Keratinocyte (primary cell): ENCODE data around the gene VILL. TPM values are rescaled to one million over a fixed set of nuclear protein-coding genes. Genes with fewer than 3 reads are reported as not detected.
"Not testable (repeated sequence)": the region's sequence is repeated elsewhere in the genome, so short reads cannot be mapped to it uniquely, and the experiment has no call there.

Experiments used
- DNase-seq: peaks from one replicate; pipeline ENCODE4 v3.0.0-alpha.2; 2011; ENCODE audit warnings: low read depth, missing footprints, low spot score
- FAIRE-seq: peaks from 2 replicates; lab custom pipeline; 2011; peaks lifted over from hg19 to GRCh38; lab: Jason Lieb, UNC
- H2AFZ ChIP-seq: 2 replicates; pipeline ENCODE4 v1.6.0; 2012; ENCODE audit warnings: low read length, control low read depth, inconsistent platforms; ENCODE audit not compliant: control insufficient read depth
- H3K27ac ChIP-seq: 2 replicates; pipeline ENCODE4 v1.5.1; 2011; ENCODE audit warnings: low read length; ENCODE audit not compliant: control insufficient read depth, insufficient read depth
- H3K27me3 ChIP-seq: 3 replicates; pipeline ENCODE4 v1.6.0; 2011; ENCODE audit warnings: low read length; ENCODE audit not compliant: control insufficient read depth, insufficient read depth; ENCODE audit errors: extremely low read depth
- H3K36me3 ChIP-seq, 2 experiments: 2 replicates in 1 of 2; 3 replicates in 1 of 2; pipeline ENCODE4 v1.5.1; 2011; ENCODE audit warnings: low read length in 2 of 2, mild to moderate bottlenecking in 1 of 2; ENCODE audit not compliant: control insufficient read depth in 2 of 2, insufficient read depth in 2 of 2; ENCODE audit errors: extremely low read depth in 1 of 2
- H3K4me1 ChIP-seq: 3 replicates; pipeline ENCODE4 v1.5.1; 2011; ENCODE audit warnings: low read length; ENCODE audit not compliant: control insufficient read depth, insufficient read depth; ENCODE audit errors: extremely low read depth
- H3K4me2 ChIP-seq: 3 replicates; pipeline ENCODE4 v1.6.0; 2011; ENCODE audit warnings: low read depth, low read length; ENCODE audit not compliant: control insufficient read depth, insufficient read depth; ENCODE audit errors: extremely low read depth
- H3K4me3 ChIP-seq, 3 experiments: fragments of 200-600 bp in 1 of 3; sonication (generic) in 1 of 3; 2 replicates in 2 of 3; 3 replicates in 1 of 3; pipeline ENCODE4 v1.5.1; 2011 to 2016; ENCODE audit warnings: low read length in 3 of 3, mild to moderate bottlenecking in 3 of 3, control low read depth in 2 of 3, inconsistent platforms in 1 of 3, low read depth in 1 of 3, mixed read lengths in 1 of 3, mixed run types in 1 of 3, moderate library complexity in 1 of 3; ENCODE audit not compliant: control insufficient read depth in 2 of 3, insufficient read depth in 2 of 3; ENCODE audit errors: extremely low read depth in 1 of 3
- H3K79me2 ChIP-seq: 2 replicates; pipeline ENCODE4 v1.6.0; 2012; ENCODE audit warnings: low read length; ENCODE audit not compliant: control insufficient read depth, insufficient read depth
- H3K9ac ChIP-seq: 3 replicates; pipeline ENCODE4 v1.6.0; 2011; ENCODE audit warnings: low read length; ENCODE audit not compliant: control insufficient read depth, insufficient read depth; ENCODE audit errors: extremely low read depth
- H3K9me1 ChIP-seq: 3 replicates; pipeline ENCODE4 v1.6.0; 2011; ENCODE audit warnings: low read length; ENCODE audit not compliant: control insufficient read depth, insufficient read depth; ENCODE audit errors: extremely low read depth
- H3K9me3 ChIP-seq: 2 replicates; pipeline ENCODE4 v1.5.1; 2012; ENCODE audit warnings: low read depth, low read length; ENCODE audit not compliant: control insufficient read depth
- H4K20me1 ChIP-seq: 3 replicates; pipeline ENCODE4 v1.6.0; 2011; ENCODE audit warnings: low read length; ENCODE audit not compliant: control insufficient read depth, insufficient read depth; ENCODE audit errors: extremely low read depth
- CTCF ChIP-seq, 3 experiments: IDR thresholded peaks in 1 of 3; conservative IDR thresholded peaks in 1 of 3; optimal IDR thresholded peaks in 1 of 3; 2 replicates in 2 of 3; 3 replicates in 1 of 3; pipeline versions ENCODE3 to v1.5.1; 2011; ENCODE audit warnings: low read length in 3 of 3, mild to moderate bottlenecking in 3 of 3, moderate library complexity in 2 of 3, control low read depth in 1 of 3, inconsistent platforms in 1 of 3; ENCODE audit not compliant: insufficient read depth in 2 of 3; ENCODE audit errors: extremely low read depth in 1 of 3
- EZH2 ChIP-seq: IDR thresholded peaks from one replicate; pipeline ENCODE4 v1.6.1; 2012; ENCODE audit warnings: inconsistent platforms, mild to moderate bottlenecking, low read length, moderate library complexity
- dilution Hi-C: fragments of 300-500 bp; cut with MboI; formaldehyde crosslinking; loops from one replicate; pipeline ENCODE4 v1.7.0; 2020; ENCODE audit warnings: low sequenced_read_pairs; ENCODE audit not compliant: extremely low pct_ligation_motif_present
- polyA plus RNA-seq, 5 experiments: library from polyadenylated mRNA; depleted of rRNA in 3 of 5; stranded (reverse) in 3 of 5; stranded (forward) in 1 of 5; unstranded in 1 of 5; fragments of >200 nt; gene quantifications; 1 replicate in 1 of 5; 2 replicates in 3 of 5; 3 replicates in 1 of 5; pipeline versions ENCODE4 v1.2.1 to v1.2.3, GENCODE V29; 2011 to 2012; ENCODE audit warnings: missing spikeins in 2 of 5, low read depth in 1 of 5, low replicate concordance in 1 of 5

Gene VILL
- polyA plus RNA-seq, 1 donor (not counting 4 experiments of a cell fraction or from before 2014, with no cell fraction given): 2.1 TPM

GRCh38 chr3:38049358-38050126 lies 59.0 kb downstream of the VILL start:
- no peak overlapping the region for H3K9ac ChIP-seq
- no peaks in the 10 kb centered on the region for H4K20me1 ChIP-seq
- H3K36me3 ChIP-seq: no peaks in the 10 kb centered on the region
- no peak overlapping the region for H3K27ac ChIP-seq
- H3K4me2 ChIP-seq: no peak overlapping the region
- FAIRE-seq: no peak
- H2AFZ ChIP-seq: no peak overlapping the region
- no peak for TF ChIP-seq CTCF (optimal IDR thresholded peaks at IDR 0.05 in 1 of 3, IDR thresholded peaks at IDR 0.05 in 1 of 3, conservative IDR thresholded peaks at IDR 0.05 in 1 of 3; ENCODE audit: extremely low read depth in 1 of 3, insufficient read depth in 2 of 3, low read length in 3 of 3)
- no peak for TF ChIP-seq EZH2
- no peaks in the 10 kb centered on the region for H3K79me2 ChIP-seq
- no peaks in the 10 kb centered on the region for H3K9me3 ChIP-seq
- dilution Hi-C loops: no loop called here
- no peak for DNase-seq
- H3K4me3 ChIP-seq: no peak overlapping the region
- H3K9me1 ChIP-seq: no peaks in the 10 kb centered on the region
- no peaks in the 10 kb centered on the region for H3K4me1 ChIP-seq
- H3K27me3 ChIP-seq: peaks cover 3% of the 10 kb centered on the region

- Histone ChIP-seq H3K9ac (no peak overlapping the region), H3K27ac (no peak overlapping the region), H4K20me1 (no peaks in the 10 kb centered on the region), H2AFZ (no peak overlapping the region), H3K79me2 (no peaks in the 10 kb centered on the region), H3K4me3 (no peak overlapping the region), H3K4me2 (no peak overlapping the region), H3K4me1 (no peaks in the 10 kb centered on the region), H3K9me3 (no peaks in the 10 kb centered on the region), H3K9me1 (no peaks in the 10 kb centered on the region), H3K27me3 (peaks cover 3% of the 10 kb centered on the region), H3K36me3 (no peaks in the 10 kb centered on the region)
- TF ChIP-seq EZH2 (no peak), CTCF (optimal IDR thresholded peaks at IDR 0.05 in 1 of 3, IDR thresholded peaks at IDR 0.05 in 1 of 3, conservative IDR thresholded peaks at IDR 0.05 in 1 of 3; ENCODE audit: extremely low read depth in 1 of 3, insufficient read depth in 2 of 3, low read length in 3 of 3) (no peak)
- FAIRE-seq (no peak), DNase-seq (no peak)
- dilution Hi-C loops: no loop called here
Measured at GRCh38 chr3:38051131-38051530, 60.5 kb downstream of the VILL start.

GRCh38 chr3:38053286-38053685 lies 62.7 kb downstream of the VILL start:
- dilution Hi-C loops, H3K79me2 ChIP-seq, H3K36me3 ChIP-seq, H3K9ac ChIP-seq, H3K27me3 ChIP-seq, H3K4me3 ChIP-seq, H3K9me1 ChIP-seq, H4K20me1 ChIP-seq, FAIRE-seq, H3K9me3 ChIP-seq, DNase-seq, H3K27ac ChIP-seq, H2AFZ ChIP-seq, H3K4me2 ChIP-seq, H3K4me1 ChIP-seq: not testable (repeated sequence)
